ENCODE data around the gene ETV5. TPM values are rescaled to one million over a fixed set of nuclear protein-coding genes. Genes with fewer than 3 reads are reported as not detected.

Gene ETV5
- total and polyA plus RNA-seq, 2 donors (not counting 3 experiments of a cell fraction or from before 2014, with no cell fraction given), result 8.8 to 40.9 TPM

DNA sequence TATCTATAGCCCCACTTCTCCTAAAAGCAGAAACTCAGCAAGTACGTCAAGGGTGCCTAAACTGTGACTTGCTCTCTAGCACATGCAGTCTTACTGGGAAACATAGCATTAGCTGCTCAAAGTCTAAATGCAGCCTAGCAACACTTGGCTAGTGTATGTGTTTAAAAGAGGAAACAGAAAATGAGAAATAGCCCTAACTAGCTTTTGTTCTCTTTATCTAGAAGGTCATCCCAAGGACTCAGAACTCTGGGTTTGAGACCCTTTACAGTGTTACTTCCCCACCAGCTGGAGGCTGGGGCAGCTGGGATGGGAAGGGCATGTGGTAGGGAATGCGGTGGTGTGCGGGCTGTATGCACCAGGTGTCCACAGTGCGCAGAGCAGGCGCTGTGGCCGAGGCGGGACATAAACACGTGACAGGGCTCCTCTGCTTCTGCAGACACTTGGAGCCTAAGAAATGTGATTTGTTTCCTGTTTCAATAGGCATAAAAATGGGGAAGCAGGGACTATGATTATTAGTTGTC lies 13.3 kb downstream of the ETV5 start:
- no TSS peak for BruUV-seq (replicated peaks)
- no peak overlapping the region for H3K9ac ChIP-seq (replicated peaks; ENCODE audit: extremely low read depth, insufficient read depth, low read length)
- no peak overlapping the region for H3K27ac ChIP-seq (ENCODE audit: insufficient read depth, low read depth, low read length)
- H3K4me1 ChIP-seq (ENCODE audit: control insufficient read depth, extremely low read depth, insufficient read depth, low read length), result peaks cover 13% of the 10 kb centered on the region
- H4K20me1 ChIP-seq (replicated peaks; ENCODE audit: control insufficient read depth, extremely low read depth, insufficient read depth, low read length), result no peaks in the 10 kb centered on the region
- H3K9me1 ChIP-seq (replicated peaks; ENCODE audit: control insufficient read depth, extremely low read depth, insufficient read depth, low read length), result no peaks in the 10 kb centered on the region
- peaks cover 0 to 2% of the 10 kb centered on the region in 2 experiments for H3K36me3 ChIP-seq (ENCODE audit: control insufficient read depth in 2 of 2, extremely low read depth in 1 of 2, insufficient read depth in 2 of 2, low read length in 2 of 2)
- intact Hi-C loops (cut with micrococcal nuclease), result no loop called here
- H3K4me3 ChIP-seq (replicated peaks in 1 of 3; ENCODE audit: insufficient read depth in 1 of 3, low read depth in 1 of 3, low read length in 3 of 3), result no peak overlapping the region
- H2AFZ ChIP-seq (ENCODE audit: low read depth, low read length), result no peak overlapping the region
- FAIRE-seq, result no peak
- TF ChIP-seq POLR2AphosphoS5 (IDR thresholded peaks at IDR 0.05; ENCODE audit: insufficient read depth, low read depth, low read length) (no peak), POLR2A (IDR thresholded peaks at IDR 0.05; ENCODE audit: low read depth, low read length) (no peak), GATA2 (IDR thresholded peaks at IDR 0.05; ENCODE audit: insufficient read depth, insufficient read length, low read depth, low read length) (no peak), EZH2 (IDR thresholded peaks at IDR 0.05; ENCODE audit: borderline replicate concordance, low read depth, low read length, severe bottlenecking) (no peak), JUN (IDR thresholded peaks at IDR 0.05; ENCODE audit: borderline replicate concordance, insufficient read depth, insufficient read length, low read depth) (no peak), FOS (IDR thresholded peaks at IDR 0.05; ENCODE audit: borderline replicate concordance, insufficient read depth, low read length) (no peak), MYC (IDR thresholded peaks at IDR 0.05; ENCODE audit: low read depth, low read length) (no peak)
- TF ChIP-seq, protein P1, sequence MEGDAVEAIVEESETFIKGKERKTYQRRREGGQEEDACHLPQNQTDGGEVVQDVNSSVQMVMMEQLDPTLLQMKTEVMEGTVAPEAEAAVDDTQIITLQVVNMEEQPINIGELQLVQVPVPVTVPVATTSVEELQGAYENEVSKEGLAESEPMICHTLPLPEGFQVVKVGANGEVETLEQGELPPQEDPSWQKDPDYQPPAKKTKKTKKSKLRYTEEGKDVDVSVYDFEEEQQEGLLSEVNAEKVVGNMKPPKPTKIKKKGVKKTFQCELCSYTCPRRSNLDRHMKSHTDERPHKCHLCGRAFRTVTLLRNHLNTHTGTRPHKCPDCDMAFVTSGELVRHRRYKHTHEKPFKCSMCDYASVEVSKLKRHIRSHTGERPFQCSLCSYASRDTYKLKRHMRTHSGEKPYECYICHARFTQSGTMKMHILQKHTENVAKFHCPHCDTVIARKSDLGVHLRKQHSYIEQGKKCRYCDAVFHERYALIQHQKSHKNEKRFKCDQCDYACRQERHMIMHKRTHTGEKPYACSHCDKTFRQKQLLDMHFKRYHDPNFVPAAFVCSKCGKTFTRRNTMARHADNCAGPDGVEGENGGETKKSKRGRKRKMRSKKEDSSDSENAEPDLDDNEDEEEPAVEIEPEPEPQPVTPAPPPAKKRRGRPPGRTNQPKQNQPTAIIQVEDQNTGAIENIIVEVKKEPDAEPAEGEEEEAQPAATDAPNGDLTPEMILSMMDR (IDR thresholded peaks at IDR 0.05; ENCODE audit: extremely low read depth in 1 of 2, insufficient read depth in 1 of 2, low read depth in 1 of 2, low read length in 2 of 2), result no peak
- TF ChIP-seq, protein P2, sequence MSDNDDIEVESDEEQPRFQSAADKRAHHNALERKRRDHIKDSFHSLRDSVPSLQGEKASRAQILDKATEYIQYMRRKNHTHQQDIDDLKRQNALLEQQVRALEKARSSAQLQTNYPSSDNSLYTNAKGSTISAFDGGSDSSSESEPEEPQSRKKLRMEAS (IDR thresholded peaks at IDR 0.05; ENCODE audit: insufficient read depth, insufficient read length), result no peak
- dilution Hi-C loops (cut with MboI; ENCODE audit: extremely low pct_ligation_motif_present, low sequenced_read_pairs), result no loop called here
- DNase-seq (ENCODE audit: low read depth, low spot score), result no peak
- no peaks in the 10 kb centered on the region for H3K79me2 ChIP-seq (ENCODE audit: control insufficient read depth, insufficient read depth, low read length)
- POLR2A ChIA-PET, result no interaction called here
- CTCF ChIA-PET, result interaction anchor here (1.5 kb wide), 1 partner anchor 12 kb away, joined by 3 read pairs; no protein-coding TSS in a partner anchor
- H3K27me3 ChIP-seq (ENCODE audit: control insufficient read depth in 2 of 2, insufficient read depth in 2 of 2, low read length in 2 of 2), result no peaks in the 10 kb centered on the region
- H3K4me2 ChIP-seq (ENCODE audit: insufficient read depth, low read length), result no peak overlapping the region
- H3K9me3 ChIP-seq (replicated peaks; ENCODE audit: control insufficient read depth, insufficient read depth, low read length), result no peaks in the 10 kb centered on the region
